GM18907 (cell line): ENCODE measurements around the gene NEBL.

Experiments used
- ATAC-seq: cut with Tn5 transposase; IDR thresholded peaks from one replicate; pipeline ENCODE4 v1.9.1; 2021; ENCODE audit warnings: mild to moderate bottlenecking, moderate library complexity; ENCODE audit not compliant: unreplicated experiment

The NEBL gene

GRCh38 chr10:20870834-20871233, 26.3 kb downstream of the NEBL start:
- ATAC-seq, result no peak

DNA sequence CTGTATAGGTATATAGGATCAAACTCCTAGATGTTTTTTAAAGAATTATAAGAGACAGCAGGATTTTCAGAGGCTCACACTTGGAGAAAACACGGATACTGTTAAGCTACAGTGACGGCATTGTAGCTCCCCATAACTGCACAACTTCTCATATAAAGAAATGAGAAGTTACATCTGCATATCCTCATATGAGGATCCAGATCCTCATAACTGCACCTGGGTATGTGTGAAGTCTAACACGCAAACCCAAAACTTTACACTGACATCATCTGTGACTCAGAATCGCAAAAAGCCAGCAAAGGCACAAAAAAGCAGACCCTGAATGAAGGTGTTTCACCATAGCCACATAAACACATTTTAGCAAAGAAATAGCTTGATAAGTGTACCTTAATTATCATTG, 34.1 kb downstream of the NEBL start:
- no peak for ATAC-seq

- ATAC-seq, result no peak
These were observed 38.6 kb downstream of the NEBL start for GRCh38 chr10:20858292-20859124.

DNA sequence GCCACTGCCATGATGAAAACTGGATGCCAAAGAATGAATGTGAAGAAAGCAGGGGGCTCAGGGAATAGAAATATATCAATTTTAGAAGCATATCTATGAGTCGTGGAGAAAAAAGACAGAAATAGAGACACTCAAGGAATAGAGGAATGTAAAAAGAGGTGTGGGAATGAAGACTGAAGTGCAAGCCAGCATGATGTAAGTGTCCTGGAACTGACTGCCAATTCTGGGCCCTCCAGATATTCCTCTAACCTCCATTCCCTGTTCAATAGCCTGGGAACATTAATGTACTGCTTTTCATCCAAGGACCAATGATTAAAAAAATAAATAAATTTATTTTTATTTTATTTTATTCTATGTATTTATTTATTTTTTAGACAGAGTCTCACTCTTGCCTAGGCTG, 40.6 kb downstream of the NEBL start:
- ATAC-seq, result no peak

DNA sequence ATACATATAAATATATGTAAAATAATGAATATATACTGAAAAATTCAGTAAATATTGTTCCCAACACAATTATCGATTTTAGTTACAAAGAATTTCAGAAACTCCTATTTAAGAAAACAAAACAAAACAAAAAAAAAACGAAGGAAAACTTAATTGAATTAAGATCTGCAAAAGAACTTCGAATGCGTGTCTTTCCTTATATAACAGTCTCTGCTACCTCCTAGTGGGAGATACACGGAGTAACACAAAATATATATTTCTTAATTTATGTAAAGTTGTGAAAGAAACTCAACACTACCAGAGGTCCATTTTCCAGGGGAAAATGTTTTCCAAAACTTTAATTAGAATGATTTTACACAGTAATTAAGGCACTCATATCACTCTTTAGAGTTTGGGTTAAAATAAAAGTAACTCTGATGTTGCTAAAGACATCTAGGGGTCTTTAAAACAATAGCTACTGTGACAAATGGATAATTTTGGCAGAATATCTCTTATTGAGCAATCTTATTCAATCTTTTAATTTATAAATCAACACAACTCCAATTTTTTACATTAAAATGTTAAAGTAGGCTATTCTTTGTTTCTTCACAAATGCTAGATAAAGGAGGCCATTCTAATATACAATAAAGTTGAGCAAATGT, 41.6 kb downstream of the NEBL start:
- no peak for ATAC-seq

GRCh38 chr10:20853276-20853675, 43.8 kb downstream of the NEBL start:
- no peak for ATAC-seq

GRCh38 chr10:20852303-20852702, 44.8 kb downstream of the NEBL start:
- ATAC-seq, result no peak

- no peak for ATAC-seq
These were observed 49.6 kb downstream of the NEBL start for GRCh38 chr10:20847512-20847911.

GRCh38 chr10:20846263-20846662, 50.8 kb downstream of the NEBL start:
- ATAC-seq, result no peak

DNA sequence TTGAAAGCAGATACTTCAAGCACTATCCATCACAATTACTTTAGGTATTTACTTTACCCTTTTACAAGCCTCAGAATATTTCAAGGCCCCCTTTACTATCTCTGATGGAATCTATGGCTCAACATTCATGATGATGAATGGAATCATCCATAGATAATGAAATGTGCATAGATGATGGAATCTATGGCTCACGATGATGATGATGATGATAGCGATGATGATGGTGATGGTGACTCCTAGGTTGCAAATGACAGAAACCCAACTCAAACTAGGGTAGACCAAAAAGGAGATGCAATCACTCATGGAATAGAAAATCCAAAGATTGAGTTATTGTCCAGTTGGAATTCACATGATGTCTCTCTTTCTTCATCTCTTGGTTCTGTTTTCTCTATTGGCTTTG, 55.7 kb downstream of the NEBL start:
- ATAC-seq, result no peak

- no peak for ATAC-seq
These were observed 57.2 kb downstream of the NEBL start for GRCh38 chr10:20839910-20840309.

DNA sequence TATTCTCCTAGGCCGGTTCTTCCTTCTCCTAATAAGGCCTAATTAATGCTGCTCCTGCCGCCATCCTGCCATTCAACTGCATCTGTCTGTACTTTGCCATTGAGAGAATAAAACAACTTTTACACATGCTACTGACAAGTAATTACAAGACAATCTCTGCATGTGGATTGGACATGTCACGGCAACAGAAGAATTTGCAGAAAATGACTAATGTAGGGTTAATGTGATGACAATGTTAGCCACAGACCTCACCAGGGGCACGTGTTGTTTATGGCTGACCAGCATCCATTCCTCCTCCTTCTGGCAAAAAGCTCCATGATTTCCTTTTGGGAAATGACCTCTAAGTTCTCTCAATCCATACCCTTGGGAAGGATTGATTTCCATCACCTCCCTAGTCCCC, 58.0 kb downstream of the NEBL start:
- no peak for ATAC-seq

GRCh38 chr10:20836401-20836800, 60.7 kb downstream of the NEBL start:
- ATAC-seq, result no peak

DNA sequence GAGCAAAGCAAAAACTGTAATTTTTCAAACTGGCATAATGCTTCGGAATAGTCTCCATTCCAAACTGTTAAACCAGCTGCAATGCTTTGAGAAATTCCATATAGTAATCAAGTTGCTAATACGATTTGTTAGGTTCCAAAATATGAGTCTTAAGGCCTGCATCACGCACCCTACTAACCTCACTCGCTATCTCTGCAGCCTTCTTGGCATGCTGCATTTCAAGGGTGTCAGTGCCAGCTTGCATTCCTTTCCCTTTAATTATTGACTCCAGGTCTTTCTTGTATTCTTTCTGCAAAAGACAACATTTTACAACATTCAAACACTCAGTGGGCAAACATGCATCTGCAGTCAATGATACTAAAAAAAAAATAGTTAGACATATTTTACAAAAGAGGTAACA, 61.8 kb downstream of the NEBL start:
- no peak for ATAC-seq

- no peak for ATAC-seq
These were observed 62.3 kb downstream of the NEBL start for GRCh38 chr10:20834825-20835224.

DNA sequence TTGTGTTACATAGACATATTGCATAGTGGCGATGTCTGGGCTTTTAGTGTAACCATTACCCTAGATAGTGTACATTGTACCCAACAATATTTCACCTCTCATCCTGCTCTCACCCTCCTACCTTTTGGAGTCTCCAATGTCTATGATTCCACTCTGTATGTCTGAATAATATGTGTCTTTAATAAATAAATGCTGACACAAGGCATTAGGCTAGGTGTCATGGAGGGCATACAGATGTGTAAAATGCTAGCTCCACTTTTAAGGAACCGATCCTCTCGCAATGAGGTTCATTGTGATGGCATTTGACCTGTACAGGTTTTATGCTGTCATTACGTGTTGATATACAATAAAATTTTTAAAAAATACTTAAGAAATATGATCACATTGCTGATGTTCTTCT, 74.3 kb downstream of the NEBL start:
- no peak for ATAC-seq

GRCh38 chr10:20817646-20818045, 79.5 kb downstream of the NEBL start:
- no peak for ATAC-seq

DNA sequence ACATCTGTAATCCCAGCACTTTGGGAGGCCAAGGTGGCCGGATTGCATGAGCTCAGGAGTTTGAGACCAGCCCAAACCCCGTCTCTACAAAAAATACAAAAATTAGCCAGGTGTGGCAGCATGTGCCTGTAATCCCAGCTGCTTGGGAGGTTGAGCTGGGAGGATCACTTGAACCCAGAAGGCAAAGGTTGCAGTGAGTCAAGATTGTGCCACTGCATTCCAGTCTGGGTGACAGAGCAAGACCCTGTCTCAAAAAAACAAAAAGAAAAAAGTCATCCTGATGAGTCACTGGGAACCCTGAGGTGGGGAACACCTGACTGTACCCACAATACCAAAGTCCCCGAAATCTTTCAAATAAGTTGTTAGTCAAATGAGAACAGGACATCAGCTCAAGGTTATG, 80.0 kb downstream of the NEBL start:
- ATAC-seq, result no peak

DNA sequence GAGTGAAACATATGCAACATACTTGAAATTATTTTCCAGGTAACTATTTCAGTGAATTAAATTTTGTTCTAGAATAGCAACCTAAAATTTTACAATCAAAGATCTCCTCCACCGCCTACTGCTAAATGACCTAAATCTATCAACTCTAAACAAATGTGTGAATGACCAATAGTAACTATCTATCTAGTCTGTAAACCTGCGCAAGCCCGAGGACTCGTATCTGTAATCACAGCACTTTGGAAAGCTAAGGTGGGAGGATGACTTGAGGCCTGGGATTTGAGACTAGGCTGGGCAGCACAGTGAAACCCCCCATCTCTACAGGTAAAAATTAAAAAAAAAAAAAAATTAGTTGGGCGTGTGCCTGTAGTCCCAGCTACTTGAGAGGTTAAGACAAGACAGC, 83.0 kb downstream of the NEBL start:
- ATAC-seq, result no peak

GRCh38 chr10:20811131-20811530, 86.0 kb downstream of the NEBL start:
- no peak for ATAC-seq

GRCh38 chr10:20809631-20810030, 87.5 kb downstream of the NEBL start:
- no peak for ATAC-seq

GRCh38 chr10:20806487-20806886, 90.6 kb downstream of the NEBL start:
- no peak for ATAC-seq

- no peak for ATAC-seq
These were observed 99.8 kb downstream of the NEBL start for GRCh38 chr10:20797290-20797689.
